HCEC 1CT (cell line): Measurements from ENCODE around the gene TMEM82.

Experiments
- DNase-seq: peaks from one replicate; pipeline ENCODE4 v3.0.0-alpha.2; 2017

The TMEM82 gene

GRCh38 chr1:15722411-15722810 is 19.9 kb upstream of the TMEM82 start:
- DNase-seq, result no peak

- no peak for DNase-seq
Observed at GRCh38 chr1:15722836-15723532, 19.3 kb upstream of the TMEM82 start.

GRCh38 chr1:15723631-15724246 is 18.6 kb upstream of the TMEM82 start:
- no peak for DNase-seq

GRCh38 chr1:15724949-15725880 is 17.1 kb upstream of the TMEM82 start:
- DNase-seq, result no peak

- DNase-seq, result no peak
Observed at GRCh38 chr1:15726508-15726907, 15.8 kb upstream of the TMEM82 start.

- no peak for DNase-seq
Observed at GRCh38 chr1:15727021-15727420, 15.3 kb upstream of the TMEM82 start.

GRCh38 chr1:15727424-15727823 is 14.9 kb upstream of the TMEM82 start:
- DNase-seq, result no peak

- DNase-seq, result no peak
Observed at GRCh38 chr1:15727866-15728534, 14.3 kb upstream of the TMEM82 start.

- DNase-seq, result no peak
Observed at GRCh38 chr1:15728937-15729657, 13.2 kb upstream of the TMEM82 start.

- no peak for DNase-seq
Observed at GRCh38 chr1:15730423-15730822, 11.9 kb upstream of the TMEM82 start.

GRCh38 chr1:15730936-15731335 is 11.4 kb upstream of the TMEM82 start:
- DNase-seq, result no peak

GRCh38 chr1:15731735-15732685 is 10.3 kb upstream of the TMEM82 start:
- no peak for DNase-seq

GRCh38 chr1:15732686-15733081 is 9.6 kb upstream of the TMEM82 start:
- no peak for DNase-seq

- DNase-seq, result no peak
Observed at GRCh38 chr1:15733218-15733725, 9.0 kb upstream of the TMEM82 start.

GRCh38 chr1:15733726-15734226 is 8.5 kb upstream of the TMEM82 start:
- DNase-seq, result no peak

- DNase-seq, result no peak
Observed at GRCh38 chr1:15734296-15734695, 8.0 kb upstream of the TMEM82 start.

- DNase-seq, result no peak
Observed at GRCh38 chr1:15734901-15735300, 7.4 kb upstream of the TMEM82 start.

- DNase-seq, result no peak
Observed at GRCh38 chr1:15735304-15736037, 6.8 kb upstream of the TMEM82 start.

- DNase-seq, result no peak
Observed at GRCh38 chr1:15736038-15736891, 6.0 kb upstream of the TMEM82 start, which contains the start of gene SLC25A34. Gene SLC25A34, plus strand, starts transcription at chr1:15736258. Its CDS starts 228 bp downstream, at chr1:15736486.
